Amniotic stem cell (primary cell): Measurements from ENCODE around the gene GRIN2C.

Experiments
- DNase-seq: peaks from one replicate; lab custom pipeline; 2025; lab: John Stamatoyannopoulos, UW

Gene GRIN2C

GRCh38 chr17:74799097-74799496 is 60.6 kb downstream of the GRIN2C start:
- DNase-seq, result no peak

- peak; percentile 29 for DNase-seq
Observed at GRCh38 chr17:74798239-74798707, 61.4 kb downstream of the GRIN2C start.

GRCh38 chr17:74797824-74798223 is 61.9 kb downstream of the GRIN2C start:
- no peak for DNase-seq

- DNase-seq, result no peak
Observed at GRCh38 chr17:74796866-74797265, 62.8 kb downstream of the GRIN2C start.

- DNase-seq, result no peak
Observed at GRCh38 chr17:74796211-74796610, 63.5 kb downstream of the GRIN2C start.

DNA sequence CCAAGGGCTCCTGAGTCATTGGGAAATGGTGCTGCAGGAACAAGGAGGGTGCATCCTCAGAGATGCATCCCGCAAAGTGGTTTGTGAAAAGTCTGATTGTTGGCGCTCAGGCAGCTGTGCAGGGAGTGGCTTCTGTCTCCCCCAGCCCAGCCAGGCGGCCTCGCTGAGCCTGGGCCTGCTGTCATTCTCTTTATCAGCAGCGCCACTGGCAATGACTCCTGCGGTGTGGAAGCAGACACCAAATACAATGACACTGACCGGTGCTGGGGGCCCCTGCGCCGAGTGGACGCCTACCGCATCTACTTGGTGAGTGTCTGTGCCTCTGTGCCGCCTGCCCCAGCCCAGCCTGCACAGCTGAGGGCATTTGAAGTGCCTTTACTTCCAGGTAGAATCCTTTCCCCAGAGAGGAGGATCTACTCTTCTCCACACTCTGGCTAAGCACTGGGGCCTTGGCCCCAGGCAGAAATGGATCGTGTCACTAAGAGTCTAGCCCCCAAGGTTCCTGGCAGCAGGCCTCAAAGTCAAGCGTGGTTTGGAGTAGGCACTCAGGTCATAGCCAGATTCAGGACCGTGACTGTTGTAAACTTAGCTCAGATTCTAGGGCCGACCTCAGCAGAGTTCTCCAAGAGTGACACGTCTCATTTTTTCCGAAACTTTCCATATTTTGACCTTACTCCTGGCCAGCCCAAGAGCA is 64.2 kb downstream of the GRIN2C start:
- DNase-seq, result no peak

GRCh38 chr17:74792586-74793105 is 67.0 kb downstream of the GRIN2C start:
- no peak for DNase-seq
